Glutamatergic neuron (in vitro differentiated cells): ENCODE data around the gene KCNH4. TPM values are rescaled to one million over a fixed set of nuclear protein-coding genes. Genes with fewer than 3 reads are reported as not detected.

ENCODE experiments used
- DNase-seq: peaks from one replicate; pipeline ENCODE4 v3.0.0; 2022
- H3K27ac Mint-ChIP-seq: one replicate; pipeline ENCODE4 v1.8.0; 2020; ENCODE audit warnings: mild to moderate bottlenecking, mixed read lengths, inconsistent platforms; ENCODE audit not compliant: unreplicated experiment
- H3K27me3 Mint-ChIP-seq: one replicate; pipeline ENCODE4 v1.8.0; 2020; ENCODE audit warnings: mild to moderate bottlenecking, moderate library complexity, mixed read lengths, inconsistent platforms; ENCODE audit not compliant: unreplicated experiment
- H3K36me3 Mint-ChIP-seq: one replicate; pipeline ENCODE4 v1.8.0; 2020; ENCODE audit warnings: mild to moderate bottlenecking, mixed read lengths, inconsistent platforms; ENCODE audit not compliant: unreplicated experiment
- H3K4me1 Mint-ChIP-seq: one replicate; pipeline ENCODE4 v1.8.0; 2020; ENCODE audit warnings: mild to moderate bottlenecking, low read depth, mixed read lengths, inconsistent platforms; ENCODE audit not compliant: unreplicated experiment
- H3K4me3 Mint-ChIP-seq: one replicate; pipeline ENCODE4 v1.8.0; 2020; ENCODE audit warnings: mild to moderate bottlenecking, mixed read lengths, inconsistent platforms; ENCODE audit not compliant: unreplicated experiment
- H3K9me3 Mint-ChIP-seq: one replicate; pipeline ENCODE4 v1.8.0; 2020; ENCODE audit warnings: mild to moderate bottlenecking, moderate library complexity, mixed read lengths, inconsistent platforms; ENCODE audit not compliant: unreplicated experiment
- CTCF ChIP-seq: fragments of 200-600 bp; sonication (generic); IDR thresholded peaks from one replicate; pipeline ENCODE4 v1.5.0; 2021; ENCODE audit not compliant: partially characterized antibody, unreplicated experiment
- total RNA-seq: library from RNA; stranded (reverse); fragmentation: NEBNext Ultra II Directional; extraction: Animal tissue kit (Norgen Biotek cat#: 25700); gene quantifications from one replicate; pipeline ENCODE4 v1.2.1, GENCODE V29; 2021; ENCODE audit not compliant: unreplicated experiment

Gene KCNH4
- total RNA-seq, 1 donor from 2014 or later = 0.71 TPM

GRCh38 chr17:42200706-42201457, 19.9 kb upstream of the KCNH4 start:
- H3K27ac Mint-ChIP-seq = peak overlapping the region; percentile 17
- no peak overlapping the region for H3K4me3 Mint-ChIP-seq
- H3K9me3 Mint-ChIP-seq = peaks cover 5% of the 10 kb centered on the region
- no peak for TF ChIP-seq CTCF
- peaks cover 6% of the 10 kb centered on the region for H3K4me1 Mint-ChIP-seq
- no peak for DNase-seq
- peaks cover 8% of the 10 kb centered on the region for H3K27me3 Mint-ChIP-seq
- no peaks in the 10 kb centered on the region for H3K36me3 Mint-ChIP-seq

GRCh38 chr17:42199416-42200011, 18.6 kb upstream of the KCNH4 start:
- Mint-ChIP-seq H3K4me1 (peaks cover 6% of the 10 kb centered on the region), H3K9me3 (peaks cover 5% of the 10 kb centered on the region), H3K4me3 (no peak overlapping the region), H3K27me3 (peaks cover 8% of the 10 kb centered on the region), H3K27ac (no peak overlapping the region), H3K36me3 (no peaks in the 10 kb centered on the region)
- DNase-seq = no peak
- TF ChIP-seq CTCF = no peak

- no peak for TF ChIP-seq CTCF
- Mint-ChIP-seq H3K4me3 (no peak overlapping the region), H3K36me3 (no peaks in the 10 kb centered on the region), H3K27me3 (peaks cover 8% of the 10 kb centered on the region), H3K9me3 (peaks cover 6% of the 10 kb centered on the region), H3K27ac (no peak overlapping the region), H3K4me1 (peaks cover 6% of the 10 kb centered on the region)
- DNase-seq = no peak
Measured at GRCh38 chr17:42198897-42199296, 18.0 kb upstream of the KCNH4 start.

- H3K27me3 Mint-ChIP-seq = peaks cover 8% of the 10 kb centered on the region
- H3K4me3 Mint-ChIP-seq = no peak overlapping the region
Measured at GRCh38 chr17:42197564-42198156, 16.7 kb upstream of the KCNH4 start.

More at GRCh38 chr17:42197564-42198156, 16.7 kb upstream of the KCNH4 start:
- DNase-seq = no peak
- H3K27ac Mint-ChIP-seq = no peak overlapping the region
- TF ChIP-seq CTCF = no peak
- no peaks in the 10 kb centered on the region for H3K36me3 Mint-ChIP-seq
- peaks cover 6% of the 10 kb centered on the region for H3K4me1 Mint-ChIP-seq
- peaks cover 8% of the 10 kb centered on the region for H3K9me3 Mint-ChIP-seq
